Glomerular visceral epithelial cell (primary cell): ENCODE results near the gene PTPN6.
A peak's percentile ranks its signal among the peaks of the same experiment; 100 is the strongest.

Source experiments
- DNase-seq: peaks from one replicate; pipeline ENCODE4 v3.0.0-alpha.2; 2016; ENCODE audit errors: extremely low spot score

Gene PTPN6

GRCh38 chr12:6970096-6970527 lies 19.0 kb downstream of the PTPN6 start:
- no peak for DNase-seq

GRCh38 chr12:6974180-6974579 lies 23.0 kb downstream of the PTPN6 start:
- DNase-seq: no peak

GRCh38 chr12:6975297-6976032 lies 24.3 kb downstream of the PTPN6 start:
- no peak for DNase-seq

- DNase-seq: no peak
Observed at GRCh38 chr12:6977653-6978052, 26.5 kb downstream of the PTPN6 start.

GRCh38 chr12:6978188-6978587 lies 27.0 kb downstream of the PTPN6 start:
- no peak for DNase-seq

GRCh38 chr12:6978611-6979011 lies 27.5 kb downstream of the PTPN6 start:
- no peak for DNase-seq

GRCh38 chr12:6979021-6979420 lies 27.9 kb downstream of the PTPN6 start:
- DNase-seq: no peak

GRCh38 chr12:6979453-6979852 lies 28.3 kb downstream of the PTPN6 start:
- no peak for DNase-seq

- no peak for DNase-seq
Observed at GRCh38 chr12:6980075-6980474, 28.9 kb downstream of the PTPN6 start.

- no peak for DNase-seq
Observed at GRCh38 chr12:6980740-6981139, 29.6 kb downstream of the PTPN6 start.

GRCh38 chr12:6981152-6982052 lies 30.2 kb downstream of the PTPN6 start:
- no peak for DNase-seq

- DNase-seq: no peak
Observed at GRCh38 chr12:6982532-6982931, 31.4 kb downstream of the PTPN6 start.

- no peak for DNase-seq
Observed at GRCh38 chr12:6987956-6988553, 36.9 kb downstream of the PTPN6 start.

- peak; percentile 68 for DNase-seq
Observed at GRCh38 chr12:6996040-6996441, 44.9 kb downstream of the PTPN6 start.

- no peak for DNase-seq
Observed at GRCh38 chr12:6998715-6999451, 47.7 kb downstream of the PTPN6 start.

- no peak for DNase-seq
Observed at GRCh38 chr12:7001921-7002591, 50.9 kb downstream of the PTPN6 start.

GRCh38 chr12:7004287-7004803 lies 53.2 kb downstream of the PTPN6 start:
- no peak for DNase-seq

GRCh38 chr12:7004840-7005239 lies 53.7 kb downstream of the PTPN6 start:
- DNase-seq: no peak

GRCh38 chr12:7005311-7005710 lies 54.2 kb downstream of the PTPN6 start:
- no peak for DNase-seq

GRCh38 chr12:7006639-7007038 lies 55.5 kb downstream of the PTPN6 start:
- no peak for DNase-seq

- no peak for DNase-seq
Observed at GRCh38 chr12:7008864-7009263, 57.7 kb downstream of the PTPN6 start.
